Transverse colon (tissue), 4 donors: Measurements from ENCODE around the gene RASGRP1. TPM values are rescaled to one million over a fixed set of nuclear protein-coding genes. Genes with fewer than 3 reads are reported as not detected.

Experiments
- DNase-seq: peaks from one replicate; pipeline ENCODE4 v3.0.0-alpha.2; 2019
- H3K27ac ChIP-seq, 4 donors: fragments of 200-600 bp; sonication (generic); 2 replicates each; pipeline ENCODE4 v1.5.1; 2016 to 2018; ENCODE audit warnings: inconsistent platforms in 4 of 4
- H3K27me3 ChIP-seq: fragments of 200-600 bp; sonication (generic); 2 replicates; pipeline ENCODE4 v1.5.1; 2017; ENCODE audit warnings: inconsistent platforms
- H3K36me3 ChIP-seq, 4 donors: fragments of 200-600 bp; sonication (generic); 2 replicates each; pipeline ENCODE4 v1.5.1; 2017 to 2019; ENCODE audit warnings: inconsistent platforms in 4 of 4
- H3K4me1 ChIP-seq, 4 donors: fragments of 200-600 bp; sonication (generic); 2 replicates each; pipeline ENCODE4 v1.5.1; 2017 to 2020; ENCODE audit warnings: inconsistent platforms in 4 of 4
- H3K4me3 ChIP-seq, 4 donors: fragments of 200-600 bp; sonication (generic); 1 replicate in 1 of 4; 2 replicates in 3 of 4; pipeline versions ENCODE4 v1.5.1 to v1.6.1; 2017 to 2019; ENCODE audit warnings: inconsistent platforms in 4 of 4
- H3K9me3 ChIP-seq, 2 donors: fragments of 200-600 bp; sonication (generic); 2 replicates each; pipeline ENCODE4 v1.5.1; 2017 to 2019; ENCODE audit warnings: inconsistent platforms in 2 of 2
- CTCF ChIP-seq, 5 experiments: fragments of 200-600 bp in 3 of 5; fragments of 450-650 bp in 2 of 5; sonication (generic) in 3 of 5; IDR thresholded peaks; 1 replicate in 2 of 5; 2 replicates in 3 of 5; pipeline ENCODE4 v1.5.1; 2016 to 2017; ENCODE audit warnings: antibody characterized with exemption in 5 of 5, inconsistent platforms in 3 of 5, mild to moderate bottlenecking in 2 of 5, moderate library complexity in 1 of 5
- EP300 ChIP-seq: sonication (generic); formaldehyde crosslinking; IDR thresholded peaks from one replicate; pipeline ENCODE4 v1.6.1; 2017; ENCODE audit warnings: antibody characterized with exemption, low read depth
- POLR2A ChIP-seq: fragments of 450-650 bp; IDR thresholded peaks from one replicate; pipeline ENCODE4 v1.6.1; 2016; ENCODE audit warnings: antibody characterized with exemption, mild to moderate bottlenecking, moderate library complexity
- POLR2AphosphoS5 ChIP-seq, 3 donors: sonication (generic); formaldehyde crosslinking; IDR thresholded peaks; one replicate each; pipeline ENCODE4 v1.6.1; 2016; ENCODE audit warnings: antibody characterized with exemption in 3 of 3
- WGBS, 2 donors: methylation state at CpG; one replicate each; pipeline ENCODE4 v1.1.5; 2018; ENCODE audit warnings: low coverage in 1 of 2; 5-methylcytosine and 5-hydroxymethylcytosine counted together
- in situ Hi-C, 4 donors: fragments of 200-750 bp; cut with MboI; loops; one replicate each; pipeline versions ENCODE4 v1.15.0 to v1.15.1; 2017; ENCODE audit warnings: low sequenced_read_pairs in 3 of 4, low pct_ligation_motif_present in 1 of 4, low pct_unique_long_range_greater_than_20kb in 1 of 4
- intact Hi-C: fragments of 100-400 bp; cut with DNase I; formaldehyde crosslinking; loops from one replicate; pipeline ENCODE4 v1.15.1; 2023; ENCODE audit warnings: low total_unique reads
- total RNA-seq, 4 donors: library from RNA; depleted of rRNA; stranded (reverse); fragments of >200 nt; gene quantifications; one replicate each; pipeline ENCODE4 v1.1.0, GENCODE V29; 2016

Gene RASGRP1
- total RNA-seq, 4 donors from 2014 or later: 0.40 to 10.8 (median 2.3) TPM

GRCh38 chr15:38528294-38528693 is 36.3 kb downstream of the RASGRP1 start:
- 91 to 100% methylated on average over 1 of the region's 1 CpG for WGBS, 2 donors
- TF ChIP-seq POLR2AphosphoS5 (IDR thresholded peaks at IDR 0.05): no peak
- TF ChIP-seq EP300: no peak
- no peak for TF ChIP-seq POLR2A
- TF ChIP-seq CTCF (IDR thresholded peaks at IDR 0.05): no peak
- no peak overlapping the region for H3K27ac ChIP-seq
- no peak overlapping the region for H3K4me3 ChIP-seq
- H3K4me1 ChIP-seq: no peaks in the 10 kb centered on the region
- DNase-seq: no peak
- in situ Hi-C loops (no loop called here), intact Hi-C loops (no loop called here)
- no peaks in the 10 kb centered on the region for H3K27me3 ChIP-seq
- no peaks in the 10 kb centered on the region for H3K36me3 ChIP-seq
- H3K9me3 ChIP-seq: no peaks in the 10 kb centered on the region

DNA sequence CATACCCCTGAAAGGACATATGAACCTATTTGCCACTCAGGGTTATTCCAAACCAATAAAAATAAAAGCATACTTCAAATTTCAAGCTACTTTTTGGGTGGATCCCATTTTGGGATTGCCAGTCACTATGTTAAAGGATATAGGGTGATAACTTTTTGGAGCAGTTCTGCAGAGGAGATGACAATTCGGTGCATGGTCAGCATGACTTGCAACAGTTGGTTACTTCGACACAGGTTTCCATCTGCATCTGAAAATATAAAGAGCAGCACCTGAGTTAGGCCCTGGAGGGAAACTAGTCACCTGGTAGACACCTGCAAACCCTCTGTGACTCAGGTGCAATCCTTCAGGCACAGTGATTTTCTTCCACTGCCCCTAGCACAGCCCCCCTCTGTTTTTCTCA is 38.5 kb downstream of the RASGRP1 start:
- no peaks in the 10 kb centered on the region for H3K9me3 ChIP-seq
- H3K36me3 ChIP-seq: no peaks in the 10 kb centered on the region
- H3K4me1 ChIP-seq: no peaks in the 10 kb centered on the region
- 86% methylated on average over 2 of the region's 2 CpGs; no CpG with 5 or more reads in 1 of the 2 donors for WGBS, 2 donors
- H3K27ac ChIP-seq: no peak overlapping the region
- no peaks in the 10 kb centered on the region for H3K27me3 ChIP-seq
- in situ Hi-C loops: no loop called here
- no peak overlapping the region for H3K4me3 ChIP-seq
- intact Hi-C loops: no loop called here
- TF ChIP-seq POLR2A (no peak), POLR2AphosphoS5 (IDR thresholded peaks at IDR 0.05) (no peak), CTCF (IDR thresholded peaks at IDR 0.05) (no peak), EP300 (no peak)
- DNase-seq: no peak

- Histone ChIP-seq H3K4me3 (no peak overlapping the region), H3K4me1 (no peaks in the 10 kb centered on the region), H3K27ac (no peak overlapping the region), H3K36me3 (no peaks in the 10 kb centered on the region), H3K9me3 (no peaks in the 10 kb centered on the region), H3K27me3 (no peaks in the 10 kb centered on the region)
- intact Hi-C loops: no loop called here
- no peak for DNase-seq
- in situ Hi-C loops: no loop called here
- TF ChIP-seq POLR2A (no peak), EP300 (no peak), CTCF (IDR thresholded peaks at IDR 0.05) (no peak), POLR2AphosphoS5 (IDR thresholded peaks at IDR 0.05) (no peak)
- 89% methylated on average over 6 of the region's 6 CpGs; no CpG with 5 or more reads in 1 of the 2 donors for WGBS, 2 donors
Measured at GRCh38 chr15:38525489-38525888, 39.1 kb downstream of the RASGRP1 start.

- Histone ChIP-seq H3K27me3 (no peaks in the 10 kb centered on the region), H3K27ac (no peak overlapping the region), H3K4me1 (no peaks in the 10 kb centered on the region), H3K9me3 (no peaks in the 10 kb centered on the region), H3K36me3 (no peaks in the 10 kb centered on the region), H3K4me3 (no peak overlapping the region)
- TF ChIP-seq POLR2AphosphoS5 (IDR thresholded peaks at IDR 0.05): no peak
- no peak for TF ChIP-seq POLR2A
- no peak for TF ChIP-seq EP300
- WGBS, 2 donors: 94 to 96% methylated on average over 5 of the region's 5 CpGs
- DNase-seq: no peak
- intact Hi-C loops: no loop called here
- in situ Hi-C loops: no loop called here
Measured at GRCh38 chr15:38524156-38524555, 40.5 kb downstream of the RASGRP1 start.

- H3K9me3 ChIP-seq: no peaks in the 10 kb centered on the region
- H3K27ac ChIP-seq: no peak overlapping the region
- no peaks in the 10 kb centered on the region for H3K27me3 ChIP-seq
- DNase-seq: no peak
- no peaks in the 10 kb centered on the region for H3K36me3 ChIP-seq
- WGBS, 2 donors: 86 to 93% methylated on average over 3 to 4 of the region's 4 CpGs
- intact Hi-C loops (no loop called here), in situ Hi-C loops (no loop called here)
- no peak for TF ChIP-seq CTCF (IDR thresholded peaks at IDR 0.05)
- no peak for TF ChIP-seq EP300
- no peak for TF ChIP-seq POLR2AphosphoS5 (IDR thresholded peaks at IDR 0.05)
- no peak for TF ChIP-seq POLR2A
- H3K4me1 ChIP-seq: no peaks in the 10 kb centered on the region
- no peak overlapping the region for H3K4me3 ChIP-seq
Measured at GRCh38 chr15:38522922-38523321, 41.7 kb downstream of the RASGRP1 start.
